ENCODE data around the gene AHI1.
"Not testable (repeated sequence)": the region's sequence is repeated elsewhere in the genome, so short reads cannot be mapped to it uniquely, and the experiment has no call there.

AHI1 gene

GRCh38 chr6:135380793-135381192 is 116.7 kb downstream of the AHI1 start:
- Histone ChIP-seq H3K9me3 (ENCODE audit: control insufficient read depth in 2 of 2, low read length in 2 of 2) (no peaks in the 10 kb centered on the region), H3K4me3 (ENCODE audit: low read length in 2 of 2) (no peak overlapping the region), H3K27ac (ENCODE audit: low read depth in 2 of 2, low read length in 2 of 2) (no peak overlapping the region), H3K9ac (ENCODE audit: low read depth in 1 of 2, low read length in 2 of 2) (no peak overlapping the region), H3K27me3 (ENCODE audit: control insufficient read depth in 2 of 2, insufficient read depth in 2 of 2, low read length in 2 of 2) (no peaks in the 10 kb centered on the region), H3K36me3 (ENCODE audit: control insufficient read depth in 2 of 2, insufficient read depth in 2 of 2, low read length in 2 of 2) (no peaks in the 10 kb centered on the region), H3K4me1 (ENCODE audit: control insufficient read depth in 2 of 2, insufficient read depth in 2 of 2, low read length in 2 of 2) (no peaks in the 10 kb centered on the region)

- Histone ChIP-seq H3K4me1 (ENCODE audit: control insufficient read depth in 2 of 2, insufficient read depth in 2 of 2, low read length in 2 of 2) (no peaks in the 10 kb centered on the region), H3K36me3 (ENCODE audit: control insufficient read depth in 2 of 2, insufficient read depth in 2 of 2, low read length in 2 of 2) (no peaks in the 10 kb centered on the region)
Measured at GRCh38 chr6:135379647-135380046, 117.9 kb downstream of the AHI1 start.

GRCh38 chr6:135372758-135373157 is 124.8 kb downstream of the AHI1 start:
- Histone ChIP-seq H3K36me3 (ENCODE audit: control insufficient read depth in 2 of 2, insufficient read depth in 2 of 2, low read length in 2 of 2) (no peaks in the 10 kb centered on the region), H3K9ac (ENCODE audit: low read depth in 1 of 2, low read length in 2 of 2) (no peak overlapping the region), H3K9me3 (ENCODE audit: control insufficient read depth in 2 of 2, low read length in 2 of 2) (peaks cover 0 to 1% of the 10 kb centered on the region in 2 donors), H3K27me3 (ENCODE audit: control insufficient read depth in 2 of 2, insufficient read depth in 2 of 2, low read length in 2 of 2) (no peaks in the 10 kb centered on the region), H3K27ac (ENCODE audit: low read depth in 2 of 2, low read length in 2 of 2) (no peak overlapping the region), H3K4me1 (ENCODE audit: control insufficient read depth in 2 of 2, insufficient read depth in 2 of 2, low read length in 2 of 2) (no peaks in the 10 kb centered on the region), H3K4me3 (ENCODE audit: low read length in 2 of 2) (no peak overlapping the region)

More at GRCh38 chr6:135379647-135380046, 117.9 kb downstream of the AHI1 start:
- Histone ChIP-seq H3K9ac (ENCODE audit: low read depth in 1 of 2, low read length in 2 of 2) (no peak overlapping the region), H3K27me3 (ENCODE audit: control insufficient read depth in 2 of 2, insufficient read depth in 2 of 2, low read length in 2 of 2) (no peaks in the 10 kb centered on the region), H3K9me3 (ENCODE audit: control insufficient read depth in 2 of 2, low read length in 2 of 2) (no peaks in the 10 kb centered on the region), H3K27ac (ENCODE audit: low read depth in 2 of 2, low read length in 2 of 2) (no peak overlapping the region), H3K4me3 (ENCODE audit: low read length in 2 of 2) (no peak overlapping the region)

- H3K9ac ChIP-seq (ENCODE audit: low read depth in 1 of 2, low read length in 2 of 2); H3K9me3 ChIP-seq (ENCODE audit: control insufficient read depth in 2 of 2, low read length in 2 of 2); H3K4me1 ChIP-seq (ENCODE audit: control insufficient read depth in 2 of 2, insufficient read depth in 2 of 2, low read length in 2 of 2); H3K27me3 ChIP-seq (ENCODE audit: control insufficient read depth in 2 of 2, insufficient read depth in 2 of 2, low read length in 2 of 2); H3K27ac ChIP-seq (ENCODE audit: low read depth in 2 of 2, low read length in 2 of 2); H3K4me3 ChIP-seq (ENCODE audit: low read length in 2 of 2); H3K36me3 ChIP-seq (ENCODE audit: control insufficient read depth in 2 of 2, insufficient read depth in 2 of 2, low read length in 2 of 2): not testable (repeated sequence)
Measured at GRCh38 chr6:135363622-135364021, 133.9 kb downstream of the AHI1 start.

- Histone ChIP-seq H3K36me3 (ENCODE audit: control insufficient read depth in 2 of 2, insufficient read depth in 2 of 2, low read length in 2 of 2) (no peaks in the 10 kb centered on the region), H3K27me3 (ENCODE audit: control insufficient read depth in 2 of 2, insufficient read depth in 2 of 2, low read length in 2 of 2) (no peaks in the 10 kb centered on the region), H3K4me3 (ENCODE audit: low read length in 2 of 2) (no peak overlapping the region), H3K27ac (ENCODE audit: low read depth in 2 of 2, low read length in 2 of 2) (no peak overlapping the region), H3K9me3 (ENCODE audit: control insufficient read depth in 2 of 2, low read length in 2 of 2) (no peaks in the 10 kb centered on the region), H3K4me1 (ENCODE audit: control insufficient read depth in 2 of 2, insufficient read depth in 2 of 2, low read length in 2 of 2) (no peaks in the 10 kb centered on the region), H3K9ac (ENCODE audit: low read depth in 1 of 2, low read length in 2 of 2) (no peak overlapping the region)
Measured at GRCh38 chr6:135362124-135362523, 135.4 kb downstream of the AHI1 start.

- Histone ChIP-seq H3K9ac (ENCODE audit: low read depth in 1 of 2, low read length in 2 of 2) (no peak overlapping the region), H3K36me3 (ENCODE audit: control insufficient read depth in 2 of 2, insufficient read depth in 2 of 2, low read length in 2 of 2) (no peaks in the 10 kb centered on the region), H3K27ac (ENCODE audit: low read depth in 2 of 2, low read length in 2 of 2) (no peak overlapping the region), H3K9me3 (ENCODE audit: control insufficient read depth in 2 of 2, low read length in 2 of 2) (no peaks in the 10 kb centered on the region), H3K27me3 (ENCODE audit: control insufficient read depth in 2 of 2, insufficient read depth in 2 of 2, low read length in 2 of 2) (no peaks in the 10 kb centered on the region), H3K4me1 (ENCODE audit: control insufficient read depth in 2 of 2, insufficient read depth in 2 of 2, low read length in 2 of 2) (no peaks in the 10 kb centered on the region), H3K4me3 (ENCODE audit: low read length in 2 of 2) (no peak overlapping the region)
Measured at GRCh38 chr6:135360222-135360621, 137.3 kb downstream of the AHI1 start.

- Histone ChIP-seq H3K4me1 (ENCODE audit: control insufficient read depth in 2 of 2, insufficient read depth in 2 of 2, low read length in 2 of 2) (peaks cover 0 to 4% of the 10 kb centered on the region in 2 donors), H3K27ac (ENCODE audit: low read depth in 2 of 2, low read length in 2 of 2) (no peak overlapping the region), H3K36me3 (ENCODE audit: control insufficient read depth in 2 of 2, insufficient read depth in 2 of 2, low read length in 2 of 2) (no peaks in the 10 kb centered on the region), H3K4me3 (ENCODE audit: low read length in 2 of 2) (no peak overlapping the region), H3K9me3 (ENCODE audit: control insufficient read depth in 2 of 2, low read length in 2 of 2) (no peaks in the 10 kb centered on the region), H3K9ac (ENCODE audit: low read depth in 1 of 2, low read length in 2 of 2) (no peak overlapping the region), H3K27me3 (ENCODE audit: control insufficient read depth in 2 of 2, insufficient read depth in 2 of 2, low read length in 2 of 2) (no peaks in the 10 kb centered on the region)
Measured at GRCh38 chr6:135358985-135359384, 138.6 kb downstream of the AHI1 start.

- Histone ChIP-seq H3K36me3 (ENCODE audit: control insufficient read depth in 2 of 2, insufficient read depth in 2 of 2, low read length in 2 of 2) (no peaks in the 10 kb centered on the region), H3K27me3 (ENCODE audit: control insufficient read depth in 2 of 2, insufficient read depth in 2 of 2, low read length in 2 of 2) (no peaks in the 10 kb centered on the region), H3K4me3 (ENCODE audit: low read length in 2 of 2) (no peak overlapping the region), H3K9me3 (ENCODE audit: control insufficient read depth in 2 of 2, low read length in 2 of 2) (no peaks in the 10 kb centered on the region), H3K9ac (ENCODE audit: low read depth in 1 of 2, low read length in 2 of 2) (no peak overlapping the region), H3K4me1 (ENCODE audit: control insufficient read depth in 2 of 2, insufficient read depth in 2 of 2, low read length in 2 of 2) (peaks cover 0 to 4% of the 10 kb centered on the region in 2 donors), H3K27ac (ENCODE audit: low read depth in 2 of 2, low read length in 2 of 2) (no peak overlapping the region)
Measured at GRCh38 chr6:135358251-135358821, 139.2 kb downstream of the AHI1 start.

- Histone ChIP-seq H3K27me3 (ENCODE audit: control insufficient read depth in 2 of 2, insufficient read depth in 2 of 2, low read length in 2 of 2) (no peaks in the 10 kb centered on the region), H3K4me1 (ENCODE audit: control insufficient read depth in 2 of 2, insufficient read depth in 2 of 2, low read length in 2 of 2) (peaks cover 0 to 8% of the 10 kb centered on the region in 2 donors), H3K9ac (ENCODE audit: low read depth in 1 of 2, low read length in 2 of 2) (no peak overlapping the region), H3K9me3 (ENCODE audit: control insufficient read depth in 2 of 2, low read length in 2 of 2) (no peaks in the 10 kb centered on the region), H3K36me3 (ENCODE audit: control insufficient read depth in 2 of 2, insufficient read depth in 2 of 2, low read length in 2 of 2) (no peaks in the 10 kb centered on the region), H3K27ac (ENCODE audit: low read depth in 2 of 2, low read length in 2 of 2) (peak overlapping the region; percentile 12 to 19), H3K4me3 (ENCODE audit: low read length in 2 of 2) (no peak overlapping the region)
Measured at GRCh38 chr6:135354407-135354806, 143.1 kb downstream of the AHI1 start.

- Histone ChIP-seq H3K27ac (ENCODE audit: low read depth in 2 of 2, low read length in 2 of 2) (no peak overlapping the region), H3K9ac (ENCODE audit: low read depth in 1 of 2, low read length in 2 of 2) (no peak overlapping the region), H3K27me3 (ENCODE audit: control insufficient read depth in 2 of 2, insufficient read depth in 2 of 2, low read length in 2 of 2) (no peaks in the 10 kb centered on the region), H3K36me3 (ENCODE audit: control insufficient read depth in 2 of 2, insufficient read depth in 2 of 2, low read length in 2 of 2) (no peaks in the 10 kb centered on the region), H3K4me3 (ENCODE audit: low read length in 2 of 2) (no peak overlapping the region), H3K4me1 (ENCODE audit: control insufficient read depth in 2 of 2, insufficient read depth in 2 of 2, low read length in 2 of 2) (peaks cover 0 to 8% of the 10 kb centered on the region in 2 donors), H3K9me3 (ENCODE audit: control insufficient read depth in 2 of 2, low read length in 2 of 2) (no peaks in the 10 kb centered on the region)
Measured at GRCh38 chr6:135353113-135353512, 144.4 kb downstream of the AHI1 start.

- Histone ChIP-seq H3K27me3 (ENCODE audit: control insufficient read depth in 2 of 2, insufficient read depth in 2 of 2, low read length in 2 of 2) (no peaks in the 10 kb centered on the region), H3K27ac (ENCODE audit: low read depth in 2 of 2, low read length in 2 of 2) (no peak overlapping the region), H3K4me3 (ENCODE audit: low read length in 2 of 2) (no peak overlapping the region), H3K9me3 (ENCODE audit: control insufficient read depth in 2 of 2, low read length in 2 of 2) (no peaks in the 10 kb centered on the region), H3K36me3 (ENCODE audit: control insufficient read depth in 2 of 2, insufficient read depth in 2 of 2, low read length in 2 of 2) (no peaks in the 10 kb centered on the region), H3K4me1 (ENCODE audit: control insufficient read depth in 2 of 2, insufficient read depth in 2 of 2, low read length in 2 of 2) (peaks cover 0 to 8% of the 10 kb centered on the region in 2 donors), H3K9ac (ENCODE audit: low read depth in 1 of 2, low read length in 2 of 2) (no peak overlapping the region)
Measured at GRCh38 chr6:135351635-135352034, 145.9 kb downstream of the AHI1 start.
